ENCODE data around the gene WASHC4.
A peak's percentile ranks its signal among the peaks of the same experiment; 100 is the strongest.

Gene WASHC4

DNA sequence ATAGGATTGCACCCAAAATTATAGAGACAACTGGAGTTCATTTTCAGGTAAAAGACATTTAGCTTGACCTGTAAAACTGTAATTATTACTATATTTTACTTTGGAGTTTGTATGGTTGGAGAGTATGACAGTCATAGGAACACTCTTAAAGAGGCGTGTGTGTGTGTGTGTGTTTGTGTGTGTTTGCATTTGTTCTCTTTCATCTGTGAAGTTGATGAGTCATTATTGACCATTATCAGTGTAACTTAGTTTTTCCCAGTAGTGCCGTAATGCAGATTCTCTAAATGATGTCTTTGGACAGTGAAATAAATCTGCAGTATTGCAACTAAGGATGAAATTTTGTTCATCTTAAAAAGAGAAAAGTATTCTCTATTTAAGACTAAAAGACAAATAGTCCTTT lies 13.0 kb downstream of the WASHC4 start:
- no peaks in the 10 kb centered on the region for H3K4me1 ChIP-seq (ENCODE audit: insufficient read depth, low read length)
- H3K27ac ChIP-seq (ENCODE audit: low read depth, low read length): no peak overlapping the region
- H3K9me3 ChIP-seq (ENCODE audit: insufficient read depth, low read depth, low read length): no peaks in the 10 kb centered on the region
- H3K9ac ChIP-seq (ENCODE audit: low read depth, low read length): no peak overlapping the region
- H3K36me3 ChIP-seq (ENCODE audit: insufficient read depth, low read length): peaks cover 97% of the 10 kb centered on the region
- H3K4me3 ChIP-seq (ENCODE audit: low read length): no peak overlapping the region
- 91% methylated on average over 2 of the region's 2 CpGs for whole genome bisulfite sequencing
- H3K27me3 ChIP-seq (ENCODE audit: insufficient read depth, low read length): no peaks in the 10 kb centered on the region

GRCh38 chr12:105138248-105138647 lies 30.7 kb downstream of the WASHC4 start:
- Histone ChIP-seq H3K27ac (ENCODE audit: low read depth, low read length) (no peak overlapping the region), H3K36me3 (ENCODE audit: insufficient read depth, low read length) (peaks cover 98% of the 10 kb centered on the region), H3K27me3 (ENCODE audit: insufficient read depth, low read length) (no peaks in the 10 kb centered on the region), H3K4me3 (ENCODE audit: low read length) (no peak overlapping the region), H3K9me3 (ENCODE audit: insufficient read depth, low read depth, low read length) (no peaks in the 10 kb centered on the region), H3K4me1 (ENCODE audit: insufficient read depth, low read length) (no peaks in the 10 kb centered on the region), H3K9ac (ENCODE audit: low read depth, low read length) (no peak overlapping the region)
- WGBS: 90% methylated on average over 2 of the region's 2 CpGs

GRCh38 chr12:105141320-105141922 lies 33.9 kb downstream of the WASHC4 start:
- WGBS: 94% methylated on average over 6 of the region's 6 CpGs
- Histone ChIP-seq H3K9me3 (ENCODE audit: insufficient read depth, low read depth, low read length) (no peaks in the 10 kb centered on the region), H3K4me1 (ENCODE audit: insufficient read depth, low read length) (no peaks in the 10 kb centered on the region), H3K27me3 (ENCODE audit: insufficient read depth, low read length) (no peaks in the 10 kb centered on the region), H3K27ac (ENCODE audit: low read depth, low read length) (no peak overlapping the region), H3K9ac (ENCODE audit: low read depth, low read length) (no peak overlapping the region), H3K4me3 (ENCODE audit: low read length) (no peak overlapping the region), H3K36me3 (ENCODE audit: insufficient read depth, low read length) (peaks cover 98% of the 10 kb centered on the region)

- H3K9me3 ChIP-seq (ENCODE audit: insufficient read depth, low read depth, low read length): no peaks in the 10 kb centered on the region
- no peak overlapping the region for H3K27ac ChIP-seq (ENCODE audit: low read depth, low read length)
- H3K36me3 ChIP-seq (ENCODE audit: insufficient read depth, low read length): peaks cover 98% of the 10 kb centered on the region
- no peaks in the 10 kb centered on the region for H3K27me3 ChIP-seq (ENCODE audit: insufficient read depth, low read length)
- no peaks in the 10 kb centered on the region for H3K4me1 ChIP-seq (ENCODE audit: insufficient read depth, low read length)
- WGBS: 91% methylated on average over 1 of the region's 3 CpGs
- no peak overlapping the region for H3K9ac ChIP-seq (ENCODE audit: low read depth, low read length)
- no peak overlapping the region for H3K4me3 ChIP-seq (ENCODE audit: low read length)
Observed at GRCh38 chr12:105142259-105142658, 34.7 kb downstream of the WASHC4 start.

DNA sequence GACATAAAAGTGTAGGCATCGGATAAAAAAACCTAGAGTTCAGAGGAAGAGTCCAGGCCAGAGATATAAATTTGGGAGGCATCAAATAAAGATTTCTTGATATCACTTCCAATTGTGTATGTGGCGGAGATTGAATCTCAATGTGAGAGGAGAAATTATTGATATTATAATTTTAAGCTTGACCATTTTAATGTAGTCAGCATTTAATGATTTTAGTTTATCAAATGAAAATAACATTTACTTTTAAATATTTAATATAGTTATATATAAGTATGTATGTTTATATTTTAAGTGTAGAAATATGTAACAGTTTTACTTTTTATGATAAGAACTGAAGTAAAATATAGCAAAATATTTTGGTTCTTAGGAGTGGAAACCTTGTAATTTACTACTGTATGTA lies 48.7 kb downstream of the WASHC4 start:
- Histone ChIP-seq H3K9ac (ENCODE audit: low read depth, low read length) (no peak overlapping the region), H3K9me3 (ENCODE audit: insufficient read depth, low read depth, low read length) (no peaks in the 10 kb centered on the region), H3K36me3 (ENCODE audit: insufficient read depth, low read length) (peaks cover 96% of the 10 kb centered on the region), H3K4me1 (ENCODE audit: insufficient read depth, low read length) (no peaks in the 10 kb centered on the region; the same call in 1 of the 2 replicates), H3K4me3 (ENCODE audit: low read length) (no peak overlapping the region), H3K27me3 (ENCODE audit: insufficient read depth, low read length) (no peaks in the 10 kb centered on the region), H3K27ac (ENCODE audit: low read depth, low read length) (no peak overlapping the region)
- 92% methylated on average over 1 of the region's 2 CpGs for WGBS

GRCh38 chr12:105157606-105158005 lies 50.1 kb downstream of the WASHC4 start:
- no peak overlapping the region for H3K9ac ChIP-seq (ENCODE audit: low read depth, low read length)
- peaks cover 97% of the 10 kb centered on the region for H3K36me3 ChIP-seq (ENCODE audit: insufficient read depth, low read length)
- H3K9me3 ChIP-seq (ENCODE audit: insufficient read depth, low read depth, low read length): no peaks in the 10 kb centered on the region
- WGBS: 96% methylated on average over 3 of the region's 3 CpGs
- no peaks in the 10 kb centered on the region; the same call in 1 of the 2 replicates for H3K4me1 ChIP-seq (ENCODE audit: insufficient read depth, low read length)
- H3K27me3 ChIP-seq (ENCODE audit: insufficient read depth, low read length): no peaks in the 10 kb centered on the region
- H3K4me3 ChIP-seq (ENCODE audit: low read length): no peak overlapping the region
- H3K27ac ChIP-seq (ENCODE audit: low read depth, low read length): 0 out of 2 replicates have a peak overlapping the region, but pooled peaks have one; percentile 7

GRCh38 chr12:105158876-105159275 lies 51.3 kb downstream of the WASHC4 start:
- Histone ChIP-seq H3K36me3 (ENCODE audit: insufficient read depth, low read length) (peaks cover 97% of the 10 kb centered on the region), H3K4me1 (ENCODE audit: insufficient read depth, low read length) (no peaks in the 10 kb centered on the region; the same call in 1 of the 2 replicates), H3K9me3 (ENCODE audit: insufficient read depth, low read depth, low read length) (no peaks in the 10 kb centered on the region), H3K27me3 (ENCODE audit: insufficient read depth, low read length) (no peaks in the 10 kb centered on the region), H3K4me3 (ENCODE audit: low read length) (no peak overlapping the region), H3K9ac (ENCODE audit: low read depth, low read length) (no peak overlapping the region), H3K27ac (ENCODE audit: low read depth, low read length) (no peak overlapping the region)
- 87% methylated on average over 2 of the region's 2 CpGs for WGBS

DNA sequence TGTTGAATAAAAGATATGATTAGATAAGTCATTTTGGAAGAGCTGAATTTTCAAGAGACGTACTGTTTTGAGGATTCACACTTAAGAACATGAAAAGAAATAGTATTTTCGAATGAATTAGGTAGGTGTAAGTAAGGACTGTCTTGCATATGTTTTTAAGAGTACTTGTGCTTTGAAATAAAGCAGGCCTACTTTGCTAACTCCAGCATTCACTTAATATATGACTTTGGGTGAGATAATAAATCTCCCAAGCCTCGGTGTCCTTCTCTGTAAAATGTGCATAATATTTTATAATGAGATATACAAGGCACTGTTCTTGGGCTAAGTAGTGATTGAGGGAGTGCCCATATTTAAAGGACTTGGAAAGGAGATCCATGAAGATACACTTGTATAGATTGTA lies 54.6 kb downstream of the WASHC4 start:
- Histone ChIP-seq H3K36me3 (ENCODE audit: insufficient read depth, low read length) (peaks cover 100% of the 10 kb centered on the region), H3K9ac (ENCODE audit: low read depth, low read length) (no peak overlapping the region), H3K9me3 (ENCODE audit: insufficient read depth, low read depth, low read length) (no peaks in the 10 kb centered on the region), H3K27ac (ENCODE audit: low read depth, low read length) (no peak overlapping the region), H3K27me3 (ENCODE audit: insufficient read depth, low read length) (no peaks in the 10 kb centered on the region), H3K4me3 (ENCODE audit: low read length) (no peak overlapping the region), H3K4me1 (ENCODE audit: insufficient read depth, low read length) (no peaks in the 10 kb centered on the region; the same call in 1 of the 2 replicates)
- 97% methylated on average over 3 of the region's 3 CpGs for WGBS

DNA sequence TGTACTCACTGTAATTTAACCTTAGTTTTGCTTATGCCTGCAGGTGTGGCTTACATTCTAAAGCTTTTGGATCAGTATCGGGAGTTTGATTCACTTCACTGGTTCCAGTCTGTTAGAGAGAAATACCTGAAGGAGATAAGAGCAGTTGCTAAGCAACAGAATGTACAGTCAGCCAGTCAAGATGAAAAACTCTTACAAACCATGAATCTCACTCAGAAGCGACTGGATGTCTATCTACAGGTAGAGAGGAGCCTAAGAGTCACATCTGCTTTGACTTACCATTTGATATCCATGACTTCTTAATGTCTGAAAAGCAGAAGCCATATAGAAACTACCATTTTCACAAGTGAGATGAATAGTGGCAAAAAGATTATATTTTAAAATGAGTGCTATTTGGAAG lies 56.5 kb downstream of the WASHC4 start:
- 93% methylated on average over 2 of the region's 2 CpGs for WGBS
- no peaks in the 10 kb centered on the region for H3K9me3 ChIP-seq (ENCODE audit: insufficient read depth, low read depth, low read length)
- no peak overlapping the region for H3K4me3 ChIP-seq (ENCODE audit: low read length)
- H3K27ac ChIP-seq (ENCODE audit: low read depth, low read length): no peak overlapping the region
- no peak overlapping the region for H3K9ac ChIP-seq (ENCODE audit: low read depth, low read length)
- no peaks in the 10 kb centered on the region for H3K27me3 ChIP-seq (ENCODE audit: insufficient read depth, low read length)
- H3K4me1 ChIP-seq (ENCODE audit: insufficient read depth, low read length): no peaks in the 10 kb centered on the region
- peaks cover 100% of the 10 kb centered on the region for H3K36me3 ChIP-seq (ENCODE audit: insufficient read depth, low read length)

GRCh38 chr12:105166736-105167135 lies 59.2 kb downstream of the WASHC4 start:
- Histone ChIP-seq H3K4me1 (ENCODE audit: insufficient read depth, low read length) (no peaks in the 10 kb centered on the region), H3K27ac (ENCODE audit: low read depth, low read length) (no peak overlapping the region), H3K36me3 (ENCODE audit: insufficient read depth, low read length) (peaks cover 93% of the 10 kb centered on the region), H3K27me3 (ENCODE audit: insufficient read depth, low read length) (no peaks in the 10 kb centered on the region), H3K4me3 (ENCODE audit: low read length) (no peak overlapping the region), H3K9ac (ENCODE audit: low read depth, low read length) (no peak overlapping the region), H3K9me3 (ENCODE audit: insufficient read depth, low read depth, low read length) (no peaks in the 10 kb centered on the region)
- 94% methylated on average over 1 of the region's 1 CpG for WGBS

DNA sequence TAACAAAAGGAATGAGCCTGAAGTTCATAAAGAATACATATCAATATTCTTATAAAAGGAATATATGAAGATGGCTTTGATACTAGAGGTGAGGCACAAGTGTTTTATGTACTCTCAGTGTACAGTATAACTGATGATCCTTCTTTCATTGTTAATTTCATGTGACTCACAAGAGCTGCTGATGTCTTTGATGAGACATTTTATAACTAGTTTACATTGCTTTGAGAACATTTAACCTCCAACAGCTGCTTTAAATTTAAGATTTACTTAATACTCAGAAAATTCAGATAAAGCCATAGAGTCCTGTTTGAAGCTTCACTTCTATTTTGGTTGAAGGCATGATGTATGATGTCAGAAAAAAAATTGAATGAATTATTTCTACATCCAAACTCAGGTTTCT lies 59.8 kb downstream of the WASHC4 start:
- no peaks in the 10 kb centered on the region for H3K4me1 ChIP-seq (ENCODE audit: insufficient read depth, low read length)
- H3K4me3 ChIP-seq (ENCODE audit: low read length): no peak overlapping the region
- no peak overlapping the region for H3K27ac ChIP-seq (ENCODE audit: low read depth, low read length)
- H3K36me3 ChIP-seq (ENCODE audit: insufficient read depth, low read length): peaks cover 92% of the 10 kb centered on the region
- H3K27me3 ChIP-seq (ENCODE audit: insufficient read depth, low read length): no peaks in the 10 kb centered on the region
- H3K9me3 ChIP-seq (ENCODE audit: insufficient read depth, low read depth, low read length): no peaks in the 10 kb centered on the region
- H3K9ac ChIP-seq (ENCODE audit: low read depth, low read length): no peak overlapping the region

GRCh38 chr12:105168006-105168405 lies 60.5 kb downstream of the WASHC4 start:
- Histone ChIP-seq H3K36me3 (ENCODE audit: insufficient read depth, low read length) (peaks cover 92% of the 10 kb centered on the region), H3K9ac (ENCODE audit: low read depth, low read length) (no peak overlapping the region), H3K9me3 (ENCODE audit: insufficient read depth, low read depth, low read length) (no peaks in the 10 kb centered on the region), H3K4me3 (ENCODE audit: low read length) (no peak overlapping the region), H3K27ac (ENCODE audit: low read depth, low read length) (no peak overlapping the region), H3K4me1 (ENCODE audit: insufficient read depth, low read length) (no peaks in the 10 kb centered on the region), H3K27me3 (ENCODE audit: insufficient read depth, low read length) (no peaks in the 10 kb centered on the region)

All from HUES64 (cell line).